NCI-H128 (cell line): ENCODE data around the gene DPYD.

Experiments
- DNase-seq: peaks from one replicate; lab custom pipeline; 2025; ENCODE audit not compliant: unreplicated experiment; lab: John Stamatoyannopoulos, UW

The DPYD gene

DNA sequence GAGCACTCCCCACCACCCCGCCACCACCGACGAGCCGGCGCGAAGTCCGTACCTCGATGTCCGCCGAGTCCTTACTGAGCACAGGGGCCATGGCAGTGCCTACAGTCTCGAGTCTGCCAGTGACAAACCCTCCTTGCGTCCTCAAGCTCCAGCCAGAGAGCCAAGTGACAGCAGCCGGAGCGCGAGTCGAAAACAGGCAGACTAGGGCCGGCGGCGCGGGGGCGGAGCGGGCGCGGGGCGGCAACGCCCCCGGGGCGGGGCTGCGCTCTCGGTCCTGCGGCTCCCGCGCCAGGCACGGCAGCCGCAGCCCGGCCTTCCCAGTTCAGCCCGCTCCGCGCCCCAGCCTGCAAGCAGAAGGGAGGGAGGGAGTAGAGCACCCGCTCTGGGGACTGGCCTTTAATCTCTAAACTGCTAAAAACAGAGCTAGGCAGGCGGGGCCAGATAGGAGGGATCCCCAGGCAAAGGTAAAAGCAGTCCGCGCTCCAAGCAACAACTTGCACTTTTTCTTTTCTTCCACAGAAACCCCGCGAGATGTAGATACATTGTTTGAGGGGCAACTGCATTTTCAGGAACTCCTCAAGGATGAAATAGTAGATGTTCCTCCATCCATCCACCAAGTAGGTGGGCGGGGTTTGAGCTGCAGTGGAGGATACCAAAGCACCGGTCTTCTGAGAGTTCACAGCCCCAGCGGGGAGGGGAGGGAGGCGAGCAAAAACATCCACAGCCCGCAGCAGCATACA, at the start of gene DPYD:
Gene DPYD, minus strand, starts transcription at position 203 of the 740 bp plus-strand sequence. Its CDS starts 112 bp downstream, at position 91.
- DNase-seq = peak; percentile 74

DNA sequence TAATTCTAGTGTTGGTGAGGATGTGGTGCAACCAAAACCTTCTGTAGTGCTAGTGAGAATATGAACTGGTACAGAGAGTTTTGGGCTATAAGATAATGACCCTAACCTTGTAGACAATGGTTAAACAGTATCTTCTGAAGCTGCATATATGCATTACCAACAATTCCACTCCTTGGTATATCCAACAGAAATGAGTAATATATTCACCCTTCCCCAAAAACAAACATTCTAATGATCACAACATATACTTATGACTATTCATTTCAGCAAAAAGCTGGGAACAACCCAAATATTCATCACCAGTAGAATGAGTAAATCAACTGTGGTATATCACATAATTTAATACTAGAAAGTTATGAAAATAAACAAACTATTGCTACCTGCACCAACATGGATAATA, 39.6 kb upstream of the DPYD start:
- DNase-seq = no peak

DNA sequence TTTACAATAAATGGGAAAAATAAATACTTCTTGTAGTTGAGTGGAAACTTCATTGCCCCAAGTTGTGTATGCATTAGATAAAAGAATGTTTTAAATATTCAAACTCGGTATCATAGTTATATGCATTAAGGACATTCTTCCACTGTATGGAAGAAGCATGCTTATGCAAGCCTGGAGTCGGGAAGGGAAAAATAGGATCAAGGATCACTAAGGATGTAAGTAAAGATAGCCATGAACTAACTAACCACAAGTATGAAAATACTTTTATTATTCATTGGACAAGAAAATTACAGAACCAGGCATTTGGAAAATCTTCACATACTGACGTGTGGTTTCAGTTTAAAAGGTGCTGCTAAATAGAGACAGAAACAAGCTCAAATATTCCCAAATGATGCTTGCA, 26.9 kb upstream of the DPYD start:
- no peak for DNase-seq

DNA sequence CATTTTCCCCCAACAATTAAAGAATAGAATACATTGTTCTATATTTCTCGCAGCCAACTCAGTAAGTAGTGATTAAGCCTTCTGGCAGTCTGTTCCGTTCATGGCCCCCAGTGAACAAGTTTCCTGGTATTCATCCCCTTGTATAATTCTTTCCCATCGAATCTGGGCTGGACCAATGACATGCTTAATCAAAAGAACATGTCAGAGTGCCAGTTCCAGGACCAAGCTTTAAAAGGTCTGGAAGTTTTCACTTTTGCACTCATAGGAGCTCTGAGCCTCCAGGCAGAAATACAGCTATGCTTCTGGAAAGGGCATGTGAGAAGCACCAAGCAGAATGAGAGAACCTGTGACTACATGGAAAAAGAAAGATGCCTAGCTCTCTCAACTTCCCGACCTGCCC, 22.5 kb upstream of the DPYD start:
- DNase-seq = no peak

DNA sequence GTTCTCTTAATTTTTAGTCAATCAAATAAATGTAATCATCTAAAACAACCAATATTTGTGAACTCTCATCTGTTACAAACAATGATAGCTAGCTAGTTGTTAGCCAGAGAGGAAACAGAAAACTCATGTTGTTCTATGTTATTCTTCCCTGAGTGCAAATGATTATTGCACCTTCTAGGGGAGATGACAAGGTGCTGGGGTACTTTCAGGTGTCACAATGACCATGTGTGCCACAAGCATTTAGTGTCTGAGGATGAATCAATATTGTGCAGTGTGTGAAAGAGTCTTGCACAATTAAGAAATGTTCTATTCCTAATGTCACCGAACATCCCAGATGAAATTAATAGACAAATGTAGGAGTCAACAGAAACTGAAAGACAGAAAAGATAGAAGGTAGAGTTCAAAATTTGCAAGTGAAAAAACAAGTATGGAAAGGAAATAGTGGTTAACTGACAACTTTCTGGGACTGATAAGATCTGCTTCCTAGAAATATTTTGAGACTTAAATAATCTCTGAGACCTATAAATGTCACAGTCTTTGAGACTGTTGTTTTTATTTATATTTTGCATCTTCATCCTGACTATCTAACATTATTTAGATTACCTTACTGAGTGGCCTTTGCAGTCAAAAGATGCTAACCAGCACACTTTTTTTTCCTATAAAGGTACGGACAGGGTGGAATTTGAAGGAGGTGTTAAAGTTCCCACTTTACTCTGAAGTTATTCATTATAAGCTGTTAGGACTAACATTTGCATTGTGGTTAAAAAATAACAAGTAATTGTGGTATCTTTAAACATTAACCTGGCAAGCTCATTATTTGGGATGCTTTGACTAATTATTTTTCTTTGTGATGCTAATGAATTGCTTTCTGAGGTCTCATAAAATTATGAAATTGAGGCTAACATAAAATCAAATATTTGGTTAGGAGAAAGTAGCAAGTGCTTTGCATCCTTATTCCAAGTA, 21.6 kb upstream of the DPYD start:
- no peak for DNase-seq

DNA sequence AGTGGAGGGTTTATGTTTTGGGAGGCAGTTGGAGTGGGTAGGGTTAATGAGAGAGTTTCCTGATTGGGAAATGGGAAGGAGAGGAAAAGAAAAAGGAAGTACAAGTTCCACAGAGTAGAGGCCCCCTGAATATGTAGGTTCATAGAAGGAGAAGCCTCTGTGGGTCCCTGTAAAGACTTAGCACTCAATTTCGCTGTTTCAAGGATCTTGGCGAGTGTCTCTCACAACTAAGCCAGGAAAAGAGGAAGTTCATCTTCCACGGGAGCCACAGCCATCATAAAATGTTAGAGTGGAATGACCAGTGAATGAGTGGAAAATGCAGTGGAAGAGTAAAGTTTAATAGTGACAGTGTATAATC, 17.4 kb upstream of the DPYD start:
- DNase-seq = no peak

DNA sequence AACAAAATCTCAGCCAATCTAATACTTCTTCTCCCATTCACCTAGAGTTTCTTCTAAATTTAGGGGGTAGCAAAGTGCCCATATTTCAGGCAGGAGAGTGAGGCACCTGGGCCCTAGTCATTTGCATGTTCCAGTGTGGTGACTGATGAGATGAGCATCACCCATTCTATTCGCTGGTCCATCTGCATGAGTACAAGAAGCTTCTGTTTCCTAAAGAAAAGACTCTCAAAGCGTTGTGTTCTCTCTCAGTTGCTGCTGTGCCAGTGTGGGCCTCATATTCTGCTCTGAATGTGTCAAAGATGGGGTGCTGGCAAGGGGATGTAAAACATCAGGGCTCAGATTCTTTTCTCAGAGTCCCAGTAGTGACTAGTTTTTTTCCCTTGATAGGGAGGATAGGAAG, 16.1 kb upstream of the DPYD start:
- DNase-seq = no peak

DNA sequence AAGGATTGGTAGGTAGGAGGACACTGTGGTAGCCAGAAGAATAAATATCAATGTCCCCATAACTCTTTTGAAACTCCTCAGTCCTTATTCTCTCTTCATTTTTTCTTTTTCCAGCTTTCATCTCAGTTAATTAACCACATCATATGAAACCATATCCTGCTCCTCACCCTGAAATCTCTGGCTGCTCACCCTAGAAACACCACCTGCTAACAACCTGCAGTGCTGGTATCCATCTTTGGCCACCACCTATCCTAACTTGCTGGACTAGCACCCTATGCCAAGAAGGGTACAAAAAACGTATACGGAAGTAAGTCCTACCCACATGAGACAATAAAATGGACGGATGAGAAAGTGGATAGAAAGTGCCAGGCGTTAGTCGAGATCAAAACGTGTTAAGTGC, 13.7 kb upstream of the DPYD start:
- no peak for DNase-seq

DNA sequence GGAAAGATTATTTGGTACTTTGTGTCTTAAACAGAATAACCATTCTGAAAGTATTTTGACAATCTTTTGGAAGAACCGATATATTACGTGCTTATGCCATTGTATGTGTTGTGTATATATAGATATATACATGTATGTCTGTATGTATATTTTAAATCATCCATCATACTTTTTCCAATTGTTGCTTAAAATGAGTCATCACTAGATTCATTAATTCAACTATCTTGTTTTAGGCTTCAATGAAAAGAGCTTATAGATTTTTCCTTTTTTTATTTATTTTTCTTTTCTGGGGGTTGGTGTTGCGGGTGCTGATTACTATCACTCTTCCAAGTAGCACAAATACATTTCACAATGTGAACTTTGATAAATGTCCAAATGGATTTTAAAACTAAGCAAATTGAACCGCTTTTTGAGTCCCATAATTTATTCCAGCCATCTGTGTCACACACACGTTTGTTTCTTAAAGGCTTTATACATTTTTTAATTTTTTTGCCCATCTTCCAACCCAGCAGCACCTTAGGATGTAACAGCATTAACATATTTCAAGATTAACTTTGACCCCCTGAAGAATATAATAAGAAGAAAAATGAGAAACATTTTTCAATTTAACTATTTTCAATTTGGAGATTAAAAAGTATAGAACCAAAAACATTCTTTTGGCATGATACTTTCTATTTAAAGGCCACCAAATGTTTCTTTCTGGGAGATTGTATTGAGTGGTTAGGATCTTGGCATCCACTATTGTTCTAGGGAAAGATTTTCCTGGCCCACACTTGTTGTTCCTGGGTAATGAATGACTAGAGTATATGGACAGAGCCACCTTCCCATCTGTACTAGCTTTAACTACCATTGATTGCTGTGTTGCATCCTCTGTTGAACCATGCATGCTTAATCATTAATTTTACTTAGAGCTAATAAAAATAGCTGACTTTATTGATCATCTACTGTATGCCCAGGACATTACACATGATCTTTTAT, 9.3 kb upstream of the DPYD start:
- no peak for DNase-seq

DNA sequence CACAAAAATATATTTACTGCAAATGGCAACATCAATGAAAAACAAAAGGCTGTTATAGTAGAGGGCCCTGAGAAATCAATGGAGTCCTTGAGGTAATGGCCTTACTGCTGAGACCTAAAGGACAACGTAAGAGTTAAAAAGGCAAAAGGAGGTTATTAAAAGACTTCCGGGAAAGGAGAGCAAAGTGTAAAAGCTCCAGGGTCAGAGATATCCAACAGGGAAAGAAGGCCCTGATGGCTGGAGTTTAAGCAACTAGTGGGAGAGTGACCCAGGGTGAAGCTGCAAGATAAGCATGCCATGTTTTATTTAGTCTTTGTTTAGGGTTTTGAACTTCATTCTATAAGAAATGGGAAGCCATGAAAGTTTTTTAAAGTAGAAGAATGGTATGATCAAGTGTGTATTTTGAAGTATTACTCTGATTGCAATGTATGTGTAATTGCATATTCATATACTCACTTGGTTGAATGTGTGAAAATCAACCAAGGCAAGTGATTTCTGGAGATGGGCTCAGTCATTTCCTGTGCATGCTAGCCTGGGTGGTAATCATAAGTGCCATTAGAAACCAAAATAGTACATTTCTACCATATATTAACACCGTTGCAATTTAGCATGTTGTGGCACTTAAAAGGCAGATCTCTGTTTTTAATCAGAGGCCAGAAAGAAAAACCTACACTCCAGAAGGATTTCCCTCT, 5.3 kb upstream of the DPYD start:
- DNase-seq = no peak

DNA sequence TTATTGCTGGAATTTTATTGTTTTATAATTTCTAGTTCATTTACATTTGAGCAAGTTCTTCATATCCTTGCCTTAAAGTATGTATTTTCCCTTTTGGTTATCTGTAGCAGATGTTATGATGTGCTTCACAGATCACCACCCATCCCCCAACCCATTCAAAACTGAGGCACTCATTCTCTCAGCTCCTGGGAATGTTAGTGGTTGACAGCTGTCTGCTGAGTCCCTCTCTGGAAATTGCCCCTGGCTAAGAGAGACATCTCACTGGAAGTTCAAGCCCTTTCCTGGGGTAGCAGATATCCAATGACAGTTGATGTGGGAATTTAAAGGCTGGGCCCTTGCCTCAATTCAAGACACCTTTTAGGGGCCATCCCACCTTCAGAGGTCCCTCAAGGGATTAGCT, 4.3 kb upstream of the DPYD start:
- no peak for DNase-seq

DNA sequence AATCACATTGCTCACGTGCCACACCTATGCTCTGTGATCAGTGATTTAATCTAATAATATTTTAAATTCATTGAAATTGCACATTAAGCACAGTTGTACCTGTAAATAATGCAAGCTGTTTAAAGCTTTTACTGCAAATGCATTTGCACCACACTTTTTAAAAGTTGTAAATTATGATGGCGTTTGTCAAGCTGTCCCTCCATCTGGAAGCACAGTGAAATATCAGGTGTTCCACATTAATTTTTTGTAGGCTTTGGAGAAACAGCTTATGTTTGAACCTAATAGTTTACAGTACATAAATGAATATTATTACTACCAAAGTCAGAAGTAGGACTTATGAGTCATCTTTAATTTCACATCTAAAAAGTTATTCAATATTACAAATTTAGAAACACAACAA, 3.0 kb upstream of the DPYD start:
- DNase-seq = no peak

DNA sequence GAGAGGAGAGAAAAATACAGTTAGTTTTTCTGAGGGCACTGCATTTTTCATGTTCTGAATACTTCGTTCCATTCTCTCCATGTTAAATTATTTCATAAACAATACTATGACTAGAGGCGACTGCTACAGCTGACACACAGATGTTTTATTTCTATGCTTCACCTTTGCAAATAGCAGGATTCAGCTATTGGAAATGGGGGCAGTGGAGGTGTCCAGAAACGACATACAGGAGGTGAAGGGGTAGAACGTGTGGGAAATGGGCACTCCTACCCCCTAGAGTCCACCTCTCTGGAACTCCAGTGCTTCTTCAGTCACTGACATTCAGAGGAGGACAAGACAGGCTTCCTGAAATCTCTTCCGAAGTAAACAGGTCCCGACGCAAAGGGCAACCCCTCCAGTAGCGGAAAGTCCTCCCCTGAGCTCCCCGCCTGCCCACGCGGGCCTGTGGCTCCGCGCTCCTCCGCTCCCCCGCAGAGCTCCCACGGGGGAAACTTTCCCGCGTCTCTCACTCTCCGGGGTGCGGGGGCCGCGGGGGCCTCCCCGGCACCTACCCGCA, 480 bp downstream of the DPYD start:
- no peak for DNase-seq

DNA sequence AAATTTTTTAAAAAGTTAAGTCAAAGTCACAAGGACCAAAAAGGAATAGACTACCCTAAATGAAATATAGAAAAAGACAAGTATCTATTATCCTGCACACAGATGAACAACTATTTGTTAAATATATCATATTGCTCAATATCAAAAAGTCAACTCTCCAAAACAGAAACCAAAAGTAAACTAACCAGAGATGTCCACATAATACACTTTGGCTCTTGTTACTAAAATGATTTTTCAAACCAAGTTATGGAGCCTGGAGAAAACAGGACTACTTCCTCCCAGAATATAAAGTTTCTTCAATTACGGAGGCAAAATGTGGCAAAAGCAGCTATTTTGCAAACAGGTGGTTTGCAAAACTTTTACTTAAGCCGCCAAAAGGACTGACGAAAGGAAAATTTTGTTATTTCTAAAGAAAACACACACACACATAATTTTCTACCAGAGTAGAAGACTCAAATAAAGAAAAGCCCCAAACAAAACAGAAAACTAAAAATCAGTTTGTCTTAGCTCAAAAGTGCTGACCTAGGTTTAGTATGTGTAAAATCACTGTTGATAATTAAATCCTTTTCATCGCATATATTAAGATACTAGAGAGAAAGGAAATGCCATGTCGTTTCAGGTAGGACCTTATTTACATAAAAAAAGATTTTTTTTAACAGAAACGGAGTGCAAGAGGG, 1.1 kb downstream of the DPYD start:
- no peak for DNase-seq

DNA sequence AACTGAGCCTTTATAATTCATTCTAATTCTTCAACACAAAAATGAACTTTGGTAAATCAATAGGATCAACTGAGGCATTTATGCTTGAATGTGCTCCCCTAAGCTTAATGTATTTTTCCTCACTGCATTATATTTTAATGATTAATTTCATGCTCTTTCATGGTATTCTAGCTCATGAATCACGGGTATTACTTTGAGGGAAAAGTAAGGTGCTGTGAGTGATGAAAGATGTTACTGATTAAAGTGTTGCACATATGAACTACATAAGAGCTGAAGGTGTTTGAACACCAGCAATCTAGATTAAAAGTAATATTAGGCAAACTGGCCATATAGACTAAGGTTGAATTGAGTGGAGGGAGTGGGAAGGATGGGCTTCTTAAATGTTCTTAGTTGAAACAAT, 1.9 kb downstream of the DPYD start:
- DNase-seq = no peak

DNA sequence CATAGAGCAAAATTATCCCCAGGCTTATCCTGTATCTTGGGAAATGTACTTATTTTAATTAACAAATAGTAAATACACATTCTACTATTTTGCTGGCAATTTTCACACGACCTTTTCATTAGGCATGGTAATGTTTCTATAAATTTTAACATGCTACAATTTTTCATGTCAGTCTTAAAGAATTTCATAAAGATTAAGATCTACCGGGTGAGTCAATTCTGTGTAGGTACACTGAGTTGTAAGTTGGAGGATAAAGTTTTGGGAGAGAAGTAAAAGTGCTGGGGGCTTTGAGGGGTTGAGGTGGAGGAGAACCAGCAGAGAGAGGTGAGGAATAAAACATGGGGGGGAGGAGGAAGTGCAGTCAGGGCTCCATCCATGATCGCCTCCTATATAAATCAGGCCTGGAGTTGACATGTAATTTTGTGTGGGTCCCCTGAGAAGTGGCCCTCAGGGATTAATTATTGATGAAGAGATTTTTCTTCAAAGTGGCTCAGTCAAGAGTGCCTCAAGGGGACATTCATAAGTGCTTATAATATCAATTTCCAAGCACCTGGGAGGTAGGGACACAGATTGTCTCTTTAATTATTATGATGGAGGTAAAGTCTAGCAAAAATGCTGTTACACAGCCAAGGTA, 7.2 kb downstream of the DPYD start:
- DNase-seq = no peak

DNA sequence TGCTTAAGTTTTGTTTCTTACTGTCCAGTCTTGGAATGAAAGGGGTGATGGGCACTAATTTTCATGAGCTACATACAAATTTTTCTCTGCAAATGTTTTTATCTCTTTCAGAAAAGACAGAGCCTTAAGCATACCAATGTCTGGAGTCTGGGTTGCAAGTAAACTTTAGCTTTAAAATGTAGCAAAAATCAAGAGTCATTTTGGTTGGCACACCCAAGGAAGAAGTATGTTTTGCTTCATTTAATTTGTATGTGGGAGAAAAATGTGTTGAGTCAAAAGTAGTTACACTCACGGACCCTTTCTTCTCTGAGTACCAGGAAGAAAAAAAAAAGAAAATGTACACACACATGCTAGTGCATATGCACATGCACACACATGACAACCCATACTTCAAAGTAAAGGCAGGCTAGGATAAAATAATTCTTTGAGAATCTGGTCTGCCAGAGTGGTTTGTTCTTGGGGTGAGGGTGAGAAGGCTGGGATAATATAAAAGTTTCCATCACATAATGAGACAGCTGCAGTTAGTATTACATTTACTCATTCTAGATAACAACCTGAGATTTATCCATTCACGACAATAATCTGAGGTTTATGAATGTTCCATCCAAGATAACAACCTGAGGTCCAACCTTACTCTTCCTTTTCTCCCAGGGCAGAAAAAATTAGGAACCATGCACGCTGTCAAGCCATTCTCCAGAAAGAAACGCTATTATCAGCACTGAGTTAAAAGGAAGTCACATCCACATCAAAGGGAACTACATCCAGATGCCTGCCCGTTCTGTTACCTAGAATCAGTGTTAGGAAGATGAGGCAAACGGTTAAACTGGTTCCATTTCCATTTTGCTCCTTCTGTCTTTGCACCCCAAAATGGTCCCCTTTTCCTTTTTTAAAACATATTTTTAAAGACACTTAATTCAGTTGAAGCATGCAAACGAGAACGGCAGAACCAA, 9.3 kb downstream of the DPYD start:
- DNase-seq = no peak

DNA sequence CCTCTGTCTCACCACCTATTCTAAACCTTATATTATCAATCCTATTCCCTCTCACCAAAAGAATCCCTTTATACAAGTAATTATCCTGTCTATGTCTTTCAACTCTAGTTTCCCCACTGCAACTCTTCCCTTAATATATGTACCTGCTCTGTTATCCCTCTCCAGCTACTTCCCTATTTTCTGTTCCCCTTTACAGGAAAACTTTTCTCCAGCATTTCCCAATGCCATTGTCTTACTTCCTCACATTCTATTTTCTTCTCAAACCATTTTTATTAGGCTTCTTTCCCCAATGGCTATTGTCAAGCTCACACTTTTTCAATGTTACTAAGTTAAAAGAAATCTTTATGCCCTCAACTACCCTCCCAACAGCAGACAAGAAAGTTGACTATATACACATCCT, 11.6 kb downstream of the DPYD start:
- DNase-seq = no peak
